Suprapubic skin (tissue), 4 donors: ENCODE measurements around the gene MLYCD. TPM values are rescaled to one million over a fixed set of nuclear protein-coding genes. Genes with fewer than 3 reads are reported as not detected.

Source experiments
- DNase-seq, 2 donors: peaks; one replicate each; pipeline ENCODE4 v3.0.0-alpha.2; 2019; ENCODE audit warnings: low spot score in 2 of 2
- H3K27ac ChIP-seq: fragments of 200-600 bp; sonication (generic); one replicate; pipeline ENCODE4 v1.5.1; 2019
- H3K27me3 ChIP-seq: fragments of 200-600 bp; sonication (generic); one replicate; pipeline ENCODE4 v1.5.1; 2019
- H3K36me3 ChIP-seq: fragments of 200-600 bp; sonication (generic); one replicate; pipeline ENCODE4 v1.5.1; 2019
- H3K4me1 ChIP-seq: fragments of 200-600 bp; sonication (generic); one replicate; pipeline ENCODE4 v1.5.1; 2019
- H3K4me3 ChIP-seq: fragments of 200-600 bp; sonication (generic); one replicate; pipeline ENCODE4 v1.5.1; 2019; ENCODE audit warnings: mild to moderate bottlenecking
- H3K9me3 ChIP-seq: fragments of 200-600 bp; sonication (generic); one replicate; pipeline ENCODE4 v1.5.1; 2019
- CTCF ChIP-seq, 2 donors: fragments of 200-600 bp in 1 of 2; fragments of 450-650 bp in 1 of 2; sonication (generic) in 1 of 2; IDR thresholded peaks; one replicate each; pipeline ENCODE4 v1.5.1; 2016 to 2019; ENCODE audit warnings: antibody characterized with exemption in 2 of 2, mild to moderate bottlenecking in 1 of 2, moderate library complexity in 1 of 2
- EP300 ChIP-seq: sonication (generic); formaldehyde crosslinking; IDR thresholded peaks from one replicate; pipeline ENCODE4 v1.6.1; 2017; ENCODE audit warnings: antibody characterized with exemption
- POLR2A ChIP-seq, 2 donors: fragments of 450-650 bp; IDR thresholded peaks; one replicate each; pipeline ENCODE4 v1.6.1; 2017; ENCODE audit warnings: antibody characterized with exemption in 2 of 2, mild to moderate bottlenecking in 2 of 2, moderate library complexity in 2 of 2
- POLR2AphosphoS5 ChIP-seq, 3 donors: sonication (generic); formaldehyde crosslinking; IDR thresholded peaks; one replicate each; pipeline ENCODE4 v1.6.1; 2017; ENCODE audit warnings: antibody characterized with exemption in 3 of 3
- WGBS: methylation state at CpG from one replicate; pipeline ENCODE4 v1.1.5; 2018; 5-methylcytosine and 5-hydroxymethylcytosine counted together
- total RNA-seq, 4 donors: library from RNA; depleted of rRNA; stranded (reverse); fragments of >200 nt; gene quantifications; one replicate each; pipeline ENCODE4 v1.1.0, GENCODE V29; 2016

MLYCD gene
- total RNA-seq, 4 donors from 2014 or later, result 4.4 to 23.7 (median 5.7) TPM

GRCh38 chr16:83863682-83864081, 35.2 kb upstream of the MLYCD start:
- WGBS, result 80% methylated on average over 1 of the region's 1 CpG
- Histone ChIP-seq H3K4me3 (no peak overlapping the region), H3K36me3 (no peaks in the 10 kb centered on the region), H3K27me3 (no peaks in the 10 kb centered on the region), H3K27ac (no peak overlapping the region), H3K9me3 (no peaks in the 10 kb centered on the region), H3K4me1 (no peaks in the 10 kb centered on the region)
- DNase-seq, result no peak
- TF ChIP-seq EP300, result no peak
- no peak for TF ChIP-seq CTCF (IDR thresholded peaks at IDR 0.05)
- no peak for TF ChIP-seq POLR2A (IDR thresholded peaks at IDR 0.05)
- TF ChIP-seq POLR2AphosphoS5 (IDR thresholded peaks at IDR 0.05), result no peak

GRCh38 chr16:83870830-83871229, 28.1 kb upstream of the MLYCD start:
- no peaks in the 10 kb centered on the region for H3K36me3 ChIP-seq
- no peak overlapping the region for H3K4me3 ChIP-seq
- no peaks in the 10 kb centered on the region for H3K4me1 ChIP-seq
- no peaks in the 10 kb centered on the region for H3K27me3 ChIP-seq
- no peaks in the 10 kb centered on the region for H3K9me3 ChIP-seq
- WGBS, result 85% methylated on average over 5 of the region's 5 CpGs
- no peak for DNase-seq
- no peak for TF ChIP-seq POLR2A (IDR thresholded peaks at IDR 0.05)
- no peak overlapping the region for H3K27ac ChIP-seq

- Histone ChIP-seq H3K4me1 (no peaks in the 10 kb centered on the region), H3K27me3 (peaks cover 4% of the 10 kb centered on the region), H3K27ac (no peak overlapping the region), H3K9me3 (no peaks in the 10 kb centered on the region), H3K36me3 (no peaks in the 10 kb centered on the region), H3K4me3 (no peak overlapping the region)
- TF ChIP-seq CTCF (IDR thresholded peaks at IDR 0.05) (peak in 1 of 2 donors; percentile 21), EP300 (no peak), POLR2A (IDR thresholded peaks at IDR 0.05) (no peak), POLR2AphosphoS5 (IDR thresholded peaks at IDR 0.05) (no peak)
- DNase-seq, result no peak
- WGBS, result 35% methylated on average over 6 of the region's 6 CpGs
Observed at GRCh38 chr16:83878838-83879237, 20.1 kb upstream of the MLYCD start.

GRCh38 chr16:83882163-83882885, 16.6 kb upstream of the MLYCD start:
- no peaks in the 10 kb centered on the region for H3K9me3 ChIP-seq
- WGBS, result 76% methylated on average over 7 of the region's 8 CpGs
- H3K27ac ChIP-seq, result no peak overlapping the region
- H3K27me3 ChIP-seq, result peaks cover 4% of the 10 kb centered on the region
- no peak overlapping the region for H3K4me3 ChIP-seq
- no peaks in the 10 kb centered on the region for H3K36me3 ChIP-seq
- DNase-seq, result no peak
- H3K4me1 ChIP-seq, result no peaks in the 10 kb centered on the region
- no peak for TF ChIP-seq EP300

GRCh38 chr16:83886199-83886971, 12.5 kb upstream of the MLYCD start:
- Histone ChIP-seq H3K9me3 (no peaks in the 10 kb centered on the region), H3K4me1 (no peaks in the 10 kb centered on the region), H3K4me3 (no peak overlapping the region), H3K27ac (no peak overlapping the region), H3K36me3 (no peaks in the 10 kb centered on the region), H3K27me3 (no peaks in the 10 kb centered on the region)
- no peak for DNase-seq
- 92% methylated on average over 13 of the region's 13 CpGs for WGBS
- no peak for TF ChIP-seq CTCF (IDR thresholded peaks at IDR 0.05)
- no peak for TF ChIP-seq EP300
- TF ChIP-seq POLR2A (IDR thresholded peaks at IDR 0.05), result no peak
- TF ChIP-seq POLR2AphosphoS5 (IDR thresholded peaks at IDR 0.05), result no peak

GRCh38 chr16:83887080-83887479, 11.8 kb upstream of the MLYCD start:
- Histone ChIP-seq H3K9me3 (peaks cover 5% of the 10 kb centered on the region), H3K36me3 (no peaks in the 10 kb centered on the region), H3K27ac (no peak overlapping the region), H3K4me3 (no peak overlapping the region), H3K27me3 (no peaks in the 10 kb centered on the region), H3K4me1 (no peaks in the 10 kb centered on the region)
- TF ChIP-seq POLR2AphosphoS5 (IDR thresholded peaks at IDR 0.05) (no peak), EP300 (no peak), CTCF (IDR thresholded peaks at IDR 0.05) (no peak), POLR2A (IDR thresholded peaks at IDR 0.05) (no peak)
- 53% methylated on average over 8 of the region's 8 CpGs for WGBS
- no peak for DNase-seq
